HepG2 (cell line): ENCODE measurements around the gene PPM1G. TPM values are rescaled to one million over a fixed set of nuclear protein-coding genes. Genes with fewer than 3 reads are reported as not detected.

Source experiments
- ATAC-seq: fragments of 200-7000 bp; cut with Tn5 transposase; 3 replicates; pipeline ENCODE4 v1.9.1; 2020; ENCODE audit warnings: mild to moderate bottlenecking, moderate library complexity
- BruUV-seq: library from RNA; stranded (reverse); fragments of 400-500 nt; replicated peaks from 2 replicates; lab custom pipeline; 2021; lab: Mats Ljungman, UMichigan
- CTCF ChIA-PET: fragments of 300-600 bp; formaldehyde crosslinking; extraction: SDS; loops from one replicate; lab custom pipeline; 2021; ENCODE audit warnings: low total read pairs, inconsistent platforms, low intra/inter-chr PET ratio; lab: Yijun Ruan, JAX
- POLR2A ChIA-PET: fragments of 350-600 bp; sonication (Branson Sonifier 250); formaldehyde crosslinking; loops from one replicate; lab custom pipeline; 2020; ENCODE audit warnings: antibody characterized with exemption, inconsistent platforms; lab: Yijun Ruan, JAX
- DNase-seq: peaks from one replicate; pipeline ENCODE4 v3.0.0-alpha.2; 2015; ENCODE audit warnings: low spot score
- FAIRE-seq: peaks from 3 replicates; lab custom pipeline; 2011; peaks lifted over from hg19 to GRCh38; lab: Jason Lieb, UNC
- H2AFZ ChIP-seq: one replicate; pipeline ENCODE4 v1.6.1; 2011; ENCODE audit warnings: low read length, inconsistent platforms
- H3K27ac ChIP-seq: fragments of 300-600 bp; 3 replicates; pipeline ENCODE4 v1.8.0; 2011; ENCODE audit warnings: mixed run types, mild to moderate bottlenecking, mixed read lengths, low read length, inconsistent platforms; ENCODE audit not compliant: insufficient read depth; ENCODE audit errors: extremely low read length
- H3K27me3 ChIP-seq, 2 experiments: fragments of 200-600 bp in 1 of 2; 2 replicates in 1 of 2; 3 replicates in 1 of 2; pipeline versions ENCODE4 v1.6.0 to v1.8.0; 2011; ENCODE audit warnings: low read length in 2 of 2, mild to moderate bottlenecking in 2 of 2, moderate library complexity in 2 of 2, inconsistent platforms in 1 of 2; ENCODE audit not compliant: insufficient read depth in 2 of 2, control insufficient read depth in 1 of 2
- H3K36me3 ChIP-seq, 2 experiments: fragments of 200-600 bp in 1 of 2; replicated peaks in 1 of 2; 2 replicates in 1 of 2; 3 replicates in 1 of 2; pipeline versions ENCODE4 v1.5.1 to v1.8.0; 2011; ENCODE audit warnings: low read length in 2 of 2, inconsistent platforms in 1 of 2; ENCODE audit not compliant: insufficient read depth in 2 of 2, control insufficient read depth in 1 of 2
- H3K4me1 ChIP-seq: 2 replicates; pipeline ENCODE4 v1.5.1; 2012; ENCODE audit warnings: low read length, inconsistent platforms; ENCODE audit not compliant: insufficient read depth
- H3K4me2 ChIP-seq: 2 replicates; pipeline ENCODE4 v1.6.0; 2011; ENCODE audit warnings: low read depth, low read length, inconsistent platforms
- H3K4me3 ChIP-seq, 3 experiments: fragments of 200-600 bp in 1 of 3; sonication (generic), shearing (Covaris generic) in 1 of 3; replicated peaks in 1 of 3; 2 replicates each; pipeline ENCODE4 v1.5.1; 2011 to 2016; ENCODE audit warnings: low read length in 3 of 3, inconsistent platforms in 2 of 3, low read depth in 2 of 3, mild to moderate bottlenecking in 2 of 3, control low read depth in 1 of 3, mixed read lengths in 1 of 3; ENCODE audit not compliant: insufficient read depth in 1 of 3
- H3K79me2 ChIP-seq: one replicate; pipeline ENCODE4 v1.6.1; 2011; ENCODE audit warnings: low read length, inconsistent platforms; ENCODE audit not compliant: insufficient read depth
- H3K9ac ChIP-seq: 2 replicates; pipeline ENCODE4 v1.6.0; 2011; ENCODE audit warnings: mild to moderate bottlenecking, low read depth, low read length, inconsistent platforms; ENCODE audit not compliant: insufficient read depth
- H3K9me3 ChIP-seq: 2 replicates; pipeline ENCODE4 v1.5.1; 2012; ENCODE audit warnings: mild to moderate bottlenecking, low read length
- H4K20me1 ChIP-seq: 2 replicates; pipeline ENCODE4 v1.6.0; 2011; ENCODE audit warnings: inconsistent platforms, mild to moderate bottlenecking, low read length, moderate library complexity; ENCODE audit not compliant: insufficient read depth
- EZH2 ChIP-seq: conservative IDR thresholded peaks from 2 replicates; pipeline ENCODE4 v1.6.1; 2012; ENCODE audit warnings: mild to moderate bottlenecking, low read depth, low read length, moderate library complexity
- JUN ChIP-seq: sonication (generic); formaldehyde crosslinking; IDR thresholded peaks from 2 replicates; pipeline ENCODE4 v1.4.0; 2020; ENCODE audit warnings: mild to moderate bottlenecking, missing genetic modification reagents
- PITX1 ChIP-seq: sonication (generic); formaldehyde crosslinking; IDR thresholded peaks from 2 replicates; pipeline ENCODE4 v1.5.1; 2020; ENCODE audit warnings: mild to moderate bottlenecking, missing genetic modification reagents
- ZFP41 ChIP-seq: sonication (generic); formaldehyde crosslinking; IDR thresholded peaks from 2 replicates; pipeline ENCODE4 v1.4.0; 2020; ENCODE audit warnings: mild to moderate bottlenecking, missing genetic modification reagents, borderline replicate concordance
- WGBS: methylation state at CpG from one replicate; pipeline ENCODE4 v1.1.6; 2017; ENCODE audit warnings: low lambda C conversion rate; 5-methylcytosine and 5-hydroxymethylcytosine counted together
- in situ Hi-C: cut with HindIII; loops from 2 replicates; pipeline ENCODE4 v1.10.0; 2017; ENCODE audit warnings: low pct_unique_long_range_greater_than_20kb; ENCODE audit not compliant: extremely low pct_ligation_motif_present
- intact Hi-C: fragments of 100-400 bp; cut with micrococcal nuclease; formaldehyde crosslinking; loops from one replicate; pipeline ENCODE4 v1.10.0; 2022; ENCODE audit not compliant: unreplicated experiment
- polyA plus RNA-seq, 8 experiments: library from polyadenylated mRNA; depleted of rRNA in 3 of 8; stranded (reverse) in 7 of 8; unstranded in 1 of 8; fragments of >200 nt; fragmentation: Illumina TruSeq in 4 of 8; extraction: Trizol in 4 of 8; gene quantifications; 2 replicates each; pipeline versions ENCODE4 v1.2.1 to v1.2.3, GENCODE V29; 2011 to 2016; ENCODE audit warnings: low read depth in 4 of 8, missing spikeins in 1 of 8, mixed read lengths in 1 of 8; ENCODE audit not compliant: insufficient read depth in 1 of 8
- total RNA-seq, 5 experiments: library from RNA; depleted of rRNA; stranded (reverse); fragments of >200 nt; fragmentation: Illumina TruSeq; extraction: Trizol; gene quantifications; 2 replicates each; pipeline ENCODE4 v1.2.3, GENCODE V29; 2016; ENCODE audit warnings: low read depth in 1 of 5
- TF ChIP-seq, protein P1 (sequence below): sonication (generic); formaldehyde crosslinking; IDR thresholded peaks from 2 replicates; pipeline ENCODE4 v1.4.0; 2020; ENCODE audit warnings: missing genetic modification reagents
- TF ChIP-seq, protein P2 (sequence below): sonication (generic); formaldehyde crosslinking; IDR thresholded peaks from 2 replicates; pipeline ENCODE4 v1.4.0; 2020; ENCODE audit warnings: missing genetic modification reagents

PPM1G gene
- total and polyA plus RNA-seq, 2 of the 13 experiments (the other 11 are each of a cell fraction or from before 2014, with no cell fraction given) = 58.2 to 213 TPM

DNA sequence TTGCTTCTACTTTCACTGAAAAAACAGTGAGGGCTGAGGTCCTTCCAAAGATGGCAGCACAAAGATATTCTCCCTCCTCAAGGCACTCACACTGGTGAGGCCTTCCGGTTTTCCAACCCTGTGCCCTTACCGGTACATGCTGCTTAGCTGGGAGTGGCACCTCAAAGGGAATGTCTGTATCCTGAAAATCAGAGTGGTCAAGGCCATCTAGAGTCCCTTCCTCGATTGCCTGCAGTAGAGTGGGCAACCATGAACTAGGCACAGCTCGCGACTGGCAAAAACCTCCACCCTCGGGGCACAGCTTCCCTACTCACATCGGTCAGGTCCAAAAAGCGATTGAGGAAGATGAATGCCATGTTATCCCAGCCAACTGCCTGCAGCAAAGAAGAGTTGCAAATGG lies 36.2 kb upstream of the PPM1G start:
- Histone ChIP-seq H3K27me3 (no peaks in the 10 kb centered on the region), H3K9me3 (no peaks in the 10 kb centered on the region), H3K4me1 (no peaks in the 10 kb centered on the region), H3K79me2 (no peaks in the 10 kb centered on the region), H4K20me1 (no peaks in the 10 kb centered on the region), H2AFZ (no peak overlapping the region)
- POLR2A ChIA-PET = interaction anchor here (0.7 to 1.4 kb wide), 4 partner anchors 16 to 36 kb away, joined by 3 to 4 read pairs (median 4); partner anchors contain the start of genes NRBP1 and PPM1G
- WGBS = 90% methylated on average over 8 of the region's 8 CpGs
- CTCF ChIA-PET = no interaction called here
- in situ Hi-C loops = no loop called here
- TF ChIP-seq ZFP41 (CRISPR knock-in tag) = no peak
- TF ChIP-seq, protein P1, sequence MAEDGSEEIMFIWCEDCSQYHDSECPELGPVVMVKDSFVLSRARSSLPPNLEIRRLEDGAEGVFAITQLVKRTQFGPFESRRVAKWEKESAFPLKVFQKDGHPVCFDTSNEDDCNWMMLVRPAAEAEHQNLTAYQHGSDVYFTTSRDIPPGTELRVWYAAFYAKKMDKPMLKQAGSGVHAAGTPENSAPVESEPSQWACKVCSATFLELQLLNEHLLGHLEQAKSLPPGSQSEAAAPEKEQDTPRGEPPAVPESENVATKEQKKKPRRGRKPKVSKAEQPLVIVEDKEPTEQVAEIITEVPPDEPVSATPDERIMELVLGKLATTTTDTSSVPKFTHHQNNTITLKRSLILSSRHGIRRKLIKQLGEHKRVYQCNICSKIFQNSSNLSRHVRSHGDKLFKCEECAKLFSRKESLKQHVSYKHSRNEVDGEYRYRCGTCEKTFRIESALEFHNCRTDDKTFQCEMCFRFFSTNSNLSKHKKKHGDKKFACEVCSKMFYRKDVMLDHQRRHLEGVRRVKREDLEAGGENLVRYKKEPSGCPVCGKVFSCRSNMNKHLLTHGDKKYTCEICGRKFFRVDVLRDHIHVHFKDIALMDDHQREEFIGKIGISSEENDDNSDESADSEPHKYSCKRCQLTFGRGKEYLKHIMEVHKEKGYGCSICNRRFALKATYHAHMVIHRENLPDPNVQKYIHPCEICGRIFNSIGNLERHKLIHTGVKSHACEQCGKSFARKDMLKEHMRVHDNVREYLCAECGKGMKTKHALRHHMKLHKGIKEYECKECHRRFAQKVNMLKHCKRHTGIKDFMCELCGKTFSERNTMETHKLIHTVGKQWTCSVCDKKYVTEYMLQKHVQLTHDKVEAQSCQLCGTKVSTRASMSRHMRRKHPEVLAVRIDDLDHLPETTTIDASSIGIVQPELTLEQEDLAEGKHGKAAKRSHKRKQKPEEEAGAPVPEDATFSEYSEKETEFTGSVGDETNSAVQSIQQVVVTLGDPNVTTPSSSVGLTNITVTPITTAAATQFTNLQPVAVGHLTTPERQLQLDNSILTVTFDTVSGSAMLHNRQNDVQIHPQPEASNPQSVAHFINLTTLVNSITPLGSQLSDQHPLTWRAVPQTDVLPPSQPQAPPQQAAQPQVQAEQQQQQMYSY = 0 out of 2 replicates have a peak, but pooled peaks have one; percentile 1
- TF ChIP-seq, all 625 proteins: peak for 1
- intact Hi-C loops = no loop called here
- Histone ChIP-seq H3K4me2 (no peak overlapping the region), H3K9ac (no peak overlapping the region), H3K4me3 (no peak overlapping the region), H3K27ac (no peak overlapping the region), H3K36me3 (peaks cover 9 to 44% of the 10 kb centered on the region in 2 experiments)
- DNase-seq (no peak), FAIRE-seq (no peak), ATAC-seq (no peak)
- BruUV-seq = no TSS peak

DNA sequence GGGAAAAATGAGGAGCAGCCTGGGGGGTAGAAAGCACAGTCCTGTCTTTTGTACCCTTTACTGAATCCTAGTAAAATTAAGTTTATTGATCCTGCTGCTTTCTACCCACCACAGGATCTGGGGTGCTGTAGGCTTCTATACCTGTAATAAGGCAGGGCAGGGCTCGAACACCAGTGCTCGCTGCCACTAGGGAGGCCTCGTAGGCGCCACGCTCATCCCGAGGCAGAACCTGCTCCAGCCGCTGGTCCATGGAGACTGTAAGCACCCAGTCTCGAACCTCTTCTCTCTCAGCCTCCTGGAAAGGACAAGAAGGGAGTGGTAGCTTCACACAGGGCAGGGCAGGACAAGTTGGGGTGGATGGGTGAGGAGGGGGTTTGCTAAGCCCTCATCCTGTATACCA lies 35.8 kb upstream of the PPM1G start:
- POLR2A ChIA-PET = interaction anchor here (1.0 to 1.4 kb wide), 2 partner anchors 15 to 34 kb away, joined by 3 to 4 read pairs; no protein-coding TSS in a partner anchor
- no peak overlapping the region for H3K9ac ChIP-seq
- CTCF ChIA-PET = no interaction called here
- H3K4me1 ChIP-seq = no peaks in the 10 kb centered on the region
- no peak overlapping the region for H2AFZ ChIP-seq
- H3K79me2 ChIP-seq = no peaks in the 10 kb centered on the region
- H3K27ac ChIP-seq = no peak overlapping the region
- no peak overlapping the region for H3K4me3 ChIP-seq
- no peak for ATAC-seq
- peaks cover 13 to 48% of the 10 kb centered on the region in 2 experiments for H3K36me3 ChIP-seq
- H3K4me2 ChIP-seq = no peak overlapping the region
- no peaks in the 10 kb centered on the region for H3K27me3 ChIP-seq
- WGBS = 93% methylated on average over 8 of the region's 8 CpGs
- no TSS peak for BruUV-seq
- intact Hi-C loops (no loop called here), in situ Hi-C loops (no loop called here)
- H4K20me1 ChIP-seq = no peaks in the 10 kb centered on the region
- no peak for TF ChIP-seq PITX1
- no peak for TF ChIP-seq EZH2
- TF ChIP-seq, protein P2, sequence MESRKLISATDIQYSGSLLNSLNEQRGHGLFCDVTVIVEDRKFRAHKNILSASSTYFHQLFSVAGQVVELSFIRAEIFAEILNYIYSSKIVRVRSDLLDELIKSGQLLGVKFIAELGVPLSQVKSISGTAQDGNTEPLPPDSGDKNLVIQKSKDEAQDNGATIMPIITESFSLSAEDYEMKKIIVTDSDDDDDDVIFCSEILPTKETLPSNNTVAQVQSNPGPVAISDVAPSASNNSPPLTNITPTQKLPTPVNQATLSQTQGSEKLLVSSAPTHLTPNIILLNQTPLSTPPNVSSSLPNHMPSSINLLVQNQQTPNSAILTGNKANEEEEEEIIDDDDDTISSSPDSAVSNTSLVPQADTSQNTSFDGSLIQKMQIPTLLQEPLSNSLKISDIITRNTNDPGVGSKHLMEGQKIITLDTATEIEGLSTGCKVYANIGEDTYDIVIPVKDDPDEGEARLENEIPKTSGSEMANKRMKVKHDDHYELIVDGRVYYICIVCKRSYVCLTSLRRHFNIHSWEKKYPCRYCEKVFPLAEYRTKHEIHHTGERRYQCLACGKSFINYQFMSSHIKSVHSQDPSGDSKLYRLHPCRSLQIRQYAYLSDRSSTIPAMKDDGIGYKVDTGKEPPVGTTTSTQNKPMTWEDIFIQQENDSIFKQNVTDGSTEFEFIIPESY (CRISPR knock-in tag) = peak; percentile 56; the same call in 1 of the 2 replicates
- no peak for TF ChIP-seq JUN (CRISPR knock-in tag)
- no peak for FAIRE-seq
- H3K9me3 ChIP-seq = no peaks in the 10 kb centered on the region
- no peak for DNase-seq
